Stimulated activated CD4-positive, alpha-beta T cell treated with anti-CD3 and anti-CD28 coated beads, Interleukin-12 subunit alpha, Interleukin-12 subunit beta, amount 100 ng/mL, for 24 hours (primary cell): ENCODE data around the gene CLEC5A.
A peak's percentile ranks its signal among the peaks of the same experiment; 100 is the strongest.
"Not testable (repeated sequence)": the region's sequence is repeated elsewhere in the genome, so short reads cannot be mapped to it uniquely, and the experiment has no call there.

Experiments
- DNase-seq, 2 experiments: peaks; one replicate each; pipeline ENCODE4 v3.0.0-alpha.2; 2020; ENCODE audit warnings: low read depth in 2 of 2

The CLEC5A gene

GRCh38 chr7:141946796-141947195, at the start of gene CLEC5A:
Gene CLEC5A (minus strand): TSS chr7:141946974. CDS start chr7:141946292, 682 bp downstream.
- no peak for DNase-seq

DNA sequence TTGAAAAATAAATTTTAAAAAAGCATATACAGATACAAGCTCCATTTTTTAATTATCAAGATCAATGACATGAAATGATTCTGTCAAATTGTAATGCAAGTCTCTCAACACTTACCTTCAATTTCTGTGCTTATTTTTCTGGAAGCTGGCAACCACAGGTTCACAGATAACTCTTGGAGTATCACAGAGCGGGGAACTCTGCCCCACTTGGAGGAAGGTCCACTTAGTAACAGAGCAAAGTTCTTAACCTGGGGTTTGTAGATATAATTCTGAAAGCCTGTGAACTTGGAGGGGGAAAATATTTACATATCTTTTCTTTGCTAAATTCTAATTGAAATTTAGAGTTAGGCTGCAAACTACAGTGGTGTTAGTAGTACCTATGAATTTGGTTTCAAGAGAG, 46.6 kb upstream of the CLEC5A start:
- no peak for DNase-seq

GRCh38 chr7:141992688-141993087, 45.9 kb upstream of the CLEC5A start:
- DNase-seq = no peak

- DNase-seq = no peak
Measured at GRCh38 chr7:141992156-141992555, 45.4 kb upstream of the CLEC5A start.

GRCh38 chr7:141991140-141991539, 44.4 kb upstream of the CLEC5A start:
- no peak for DNase-seq

DNA sequence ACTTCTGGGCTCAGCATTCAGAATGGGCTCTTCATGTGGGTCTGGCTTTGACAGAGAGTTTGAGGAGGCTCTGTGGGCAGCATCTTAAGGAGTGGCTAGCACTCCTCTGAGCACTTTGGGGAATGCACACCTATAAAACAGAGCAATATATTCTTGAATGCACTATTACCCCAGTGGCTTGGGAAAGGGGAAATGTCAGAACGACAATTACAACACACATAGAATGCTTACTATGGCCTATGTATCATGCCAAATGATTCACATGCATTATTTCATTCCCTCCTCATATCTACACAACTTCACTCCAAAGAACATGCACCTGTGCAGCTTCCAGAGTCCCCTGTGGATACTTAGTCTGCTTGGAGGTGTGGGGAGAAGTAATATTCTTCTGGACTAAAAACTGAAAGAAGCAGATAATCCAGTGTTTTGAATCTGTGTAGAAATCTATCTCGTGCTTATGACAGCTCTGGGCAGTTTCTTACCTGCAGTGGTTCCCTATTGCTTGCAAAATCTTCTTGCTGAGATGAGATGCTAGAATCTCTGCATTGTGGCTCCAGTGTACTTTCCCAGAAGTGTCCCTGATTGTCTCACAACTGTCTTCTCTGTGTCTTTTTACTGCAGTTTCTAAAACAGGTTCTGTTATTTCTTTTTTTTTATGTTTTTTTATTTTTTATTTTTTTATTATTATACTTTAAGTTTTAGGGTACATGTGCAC, 43.4 kb upstream of the CLEC5A start:
- no peak for DNase-seq

- not testable (repeated sequence) for DNase-seq
Measured at GRCh38 chr7:141987803-141988202, 41.0 kb upstream of the CLEC5A start.

GRCh38 chr7:141986923-141987322, 40.1 kb upstream of the CLEC5A start:
- no peak for DNase-seq

- not testable (repeated sequence) for DNase-seq
Measured at GRCh38 chr7:141985926-141986325, 39.2 kb upstream of the CLEC5A start.

GRCh38 chr7:141979568-141979967, 32.8 kb upstream of the CLEC5A start:
- no peak for DNase-seq

DNA sequence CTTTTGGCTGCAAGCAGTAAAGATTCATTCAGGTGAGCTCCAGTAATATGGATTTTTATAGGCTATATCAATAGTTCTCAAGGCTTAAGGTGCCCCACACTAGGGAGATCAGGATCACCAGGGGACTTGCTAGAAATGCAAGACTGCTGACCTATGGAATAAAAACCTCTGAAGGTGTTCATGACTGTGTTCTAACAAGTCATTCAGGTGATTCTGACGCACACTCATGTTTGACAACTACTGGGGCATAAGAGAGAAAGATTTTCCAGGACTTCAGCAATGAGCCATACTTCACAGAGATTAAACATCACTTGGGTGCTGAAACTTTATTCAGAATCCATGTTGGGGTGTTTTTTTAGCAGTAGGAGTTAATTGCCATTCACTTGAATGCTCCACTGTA, 31.6 kb upstream of the CLEC5A start:
- no peak for DNase-seq

DNA sequence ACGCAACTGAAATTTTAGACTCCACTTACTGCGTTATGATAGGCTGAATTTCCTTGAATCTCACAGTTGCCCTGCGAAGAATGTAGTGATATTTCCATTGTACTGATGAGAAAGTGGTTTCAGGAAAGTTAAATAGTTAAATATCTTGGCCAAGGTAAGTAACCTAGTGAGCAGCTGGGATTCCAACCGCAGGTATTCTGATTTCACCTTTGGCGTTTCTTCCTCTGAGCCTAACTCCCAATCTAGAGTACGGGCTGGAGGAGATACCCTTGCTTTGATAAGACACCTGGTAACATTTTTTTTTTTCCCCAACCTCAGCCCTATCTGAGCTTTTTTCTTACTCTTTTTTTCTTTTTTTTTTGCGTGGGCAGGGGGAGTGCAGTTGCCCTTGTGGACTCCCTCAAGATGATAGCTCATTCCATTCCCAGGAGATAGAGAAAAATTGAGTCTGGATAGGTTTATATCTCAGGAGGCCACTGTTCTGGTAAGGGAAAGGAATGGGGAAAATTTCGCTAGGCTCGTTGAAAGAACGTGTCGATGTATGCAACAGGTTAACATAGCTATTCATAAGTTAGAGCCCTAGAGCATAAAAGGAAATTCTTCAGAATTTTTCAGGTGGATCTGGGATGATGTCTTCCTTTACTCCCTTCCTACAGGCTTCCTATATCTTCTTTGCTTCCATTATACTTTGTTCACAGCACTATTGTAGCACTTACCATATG, 29.9 kb upstream of the CLEC5A start:
- DNase-seq = no peak

DNA sequence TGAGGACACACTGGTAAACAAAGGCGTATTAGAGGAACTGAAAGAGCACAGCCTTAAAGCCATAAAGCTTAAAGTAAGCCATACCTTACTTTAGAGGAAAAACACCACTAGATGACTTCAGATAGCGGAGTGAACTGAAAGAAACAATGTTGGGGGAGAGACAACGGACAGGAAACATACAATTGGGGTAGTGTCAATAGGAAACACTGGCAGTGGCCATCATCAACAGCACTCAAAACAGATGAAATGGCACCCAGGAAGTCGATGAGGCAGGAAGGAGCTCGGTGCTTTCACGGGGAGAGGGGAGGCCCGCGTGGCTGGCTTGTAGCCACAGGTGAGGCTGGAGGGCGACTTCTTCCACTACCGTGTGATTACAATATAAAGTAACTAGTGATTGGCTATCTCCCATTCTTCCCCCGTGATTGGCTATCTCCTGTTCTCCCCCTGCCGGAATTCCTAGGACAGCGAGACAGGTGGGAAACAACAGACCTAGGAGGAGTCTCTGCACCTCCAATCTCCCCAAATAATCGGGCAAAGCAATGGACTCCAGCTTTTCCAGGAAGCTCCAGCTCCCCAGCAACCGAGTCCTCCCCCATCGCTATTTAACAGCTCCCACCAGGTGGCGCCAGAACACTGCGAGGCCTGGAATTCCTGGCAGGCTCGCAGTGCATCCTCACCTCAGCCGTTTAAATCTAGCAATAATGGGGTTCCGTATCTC, 29.2 kb upstream of the CLEC5A start:
- peak; percentile 28 to 78 for DNase-seq

DNA sequence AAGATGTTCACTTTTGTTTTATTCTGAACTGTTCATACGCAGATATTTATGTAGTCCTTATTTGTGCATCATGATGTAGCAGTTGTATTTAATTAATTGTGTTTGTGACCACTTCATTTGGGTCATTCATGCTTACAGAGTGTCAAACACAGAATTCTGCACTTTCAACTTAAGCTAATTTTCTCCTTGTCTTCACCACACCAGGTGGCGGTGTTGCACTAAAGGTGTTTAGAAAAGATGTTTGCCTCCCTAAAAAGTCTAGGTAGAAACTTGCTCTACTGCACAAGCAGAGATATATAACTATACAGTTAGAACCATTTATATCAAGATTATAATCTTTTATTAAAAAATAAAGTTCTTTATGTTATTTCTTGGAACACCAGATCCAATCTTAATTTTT, 28.1 kb upstream of the CLEC5A start:
- no peak for DNase-seq

DNA sequence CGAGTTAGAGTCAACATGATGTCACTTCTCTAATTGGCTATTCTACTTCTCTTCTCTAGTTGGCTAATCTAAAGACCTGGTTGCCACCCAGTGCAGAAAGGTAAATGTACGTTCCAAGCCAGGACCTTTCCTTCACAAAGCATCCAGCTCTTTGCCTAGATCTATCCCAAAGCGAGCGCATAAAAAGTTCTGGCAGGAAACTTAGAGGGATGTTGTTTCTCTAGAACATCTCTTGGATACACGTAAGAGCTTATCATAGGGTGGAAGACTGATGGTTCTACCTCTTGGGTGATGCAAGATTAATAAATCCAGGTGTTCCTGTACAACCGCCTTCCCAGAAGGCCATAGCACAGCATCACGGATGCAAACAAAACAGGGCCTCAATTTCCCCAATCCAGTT, 26.9 kb upstream of the CLEC5A start, which contains the start of gene TAS2R38:
Gene TAS2R38 (minus strand): TSS at position 101 of the 400 bp plus-strand sequence. CDS start 84 bp downstream, at position 17.
- no peak for DNase-seq

GRCh38 chr7:141960687-141961422, 14.1 kb upstream of the CLEC5A start:
- DNase-seq = no peak

DNA sequence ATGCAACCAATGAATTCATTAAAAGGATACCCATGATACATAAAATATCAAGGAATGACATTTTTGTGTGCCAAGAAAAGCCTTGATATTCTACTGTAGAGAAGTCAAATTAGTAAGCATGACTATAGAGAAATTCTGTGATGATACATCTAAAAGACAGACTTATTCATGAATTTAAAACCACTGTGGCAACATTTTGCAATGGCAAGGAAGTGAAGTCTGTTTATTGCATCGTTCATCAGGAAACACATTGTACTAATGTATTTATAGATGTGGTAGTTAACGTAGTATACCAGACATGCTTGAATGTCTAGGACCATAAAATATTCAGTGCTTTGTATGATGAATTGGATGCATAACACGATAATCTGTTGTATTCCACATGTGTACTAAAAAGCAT, 9.3 kb upstream of the CLEC5A start:
- no peak for DNase-seq

DNA sequence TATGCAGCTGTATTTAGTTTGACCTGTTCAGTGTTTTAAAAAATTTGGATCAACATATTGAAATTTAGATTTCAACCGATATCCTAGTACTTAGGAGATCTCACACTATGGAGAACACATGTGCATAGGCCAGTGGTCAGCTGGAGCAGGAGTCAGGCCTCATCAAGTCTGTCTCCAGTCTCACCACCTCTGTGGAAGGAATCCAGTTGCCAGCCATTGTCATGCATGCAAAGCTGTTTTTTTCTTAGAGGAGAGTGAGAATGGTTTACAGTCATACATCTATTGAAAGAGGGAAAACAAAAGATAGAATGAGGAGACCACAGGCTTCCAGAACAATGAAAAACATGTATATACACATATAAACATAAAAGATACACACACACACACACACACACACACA, 7.6 kb upstream of the CLEC5A start:
- no peak for DNase-seq

- DNase-seq = no peak
Measured at GRCh38 chr7:141952461-141952860, 5.7 kb upstream of the CLEC5A start.

DNA sequence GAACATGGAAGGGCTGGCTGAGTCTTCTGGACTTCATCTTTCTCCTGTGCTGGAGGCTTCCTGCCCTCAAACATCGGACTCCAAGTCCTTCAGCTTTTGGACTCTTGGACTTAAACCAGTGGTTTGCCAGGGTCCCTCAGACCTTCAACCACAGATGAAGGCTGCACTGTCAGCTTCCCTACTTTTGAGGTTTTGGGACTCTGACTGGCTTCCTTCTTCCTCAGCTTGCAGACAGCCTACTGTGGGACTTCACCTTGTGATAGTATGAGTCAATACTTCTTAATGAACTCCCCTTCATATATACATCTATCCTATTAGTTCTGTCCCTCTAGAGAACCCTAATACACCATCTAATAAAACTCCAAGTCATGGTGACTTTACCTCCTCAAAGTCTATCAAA, 4.0 kb upstream of the CLEC5A start:
- no peak for DNase-seq

GRCh38 chr7:141949911-141950310, 3.1 kb upstream of the CLEC5A start:
- no peak for DNase-seq

GRCh38 chr7:141949451-141949850, 2.7 kb upstream of the CLEC5A start:
- DNase-seq = no peak
